Measurements from ENCODE around the gene ZNF789.

Gene ZNF789

DNA sequence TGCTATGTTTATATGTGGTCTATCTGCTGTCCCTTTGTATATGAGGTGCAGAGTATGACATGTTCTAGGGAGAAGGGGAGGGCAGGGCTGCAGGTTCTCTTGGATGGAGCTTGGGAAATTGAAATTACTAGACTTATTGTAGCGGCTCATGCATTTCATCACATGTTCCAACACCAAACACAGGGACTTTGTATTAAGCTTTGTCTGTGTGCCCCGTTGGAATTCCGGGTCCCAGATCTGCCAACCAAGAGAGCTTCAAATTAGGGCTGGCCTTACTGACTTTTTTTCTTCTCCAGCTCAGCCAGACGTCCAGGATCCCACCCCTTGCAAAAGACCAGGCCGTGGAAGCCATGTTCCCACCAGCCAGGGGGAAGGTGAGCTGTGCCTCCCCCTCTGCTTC lies 3.4 kb downstream of the ZNF789 start:
- H3K4me3 ChIP-seq (ENCODE audit: low read length in 2 of 2) = no peak overlapping the region
- WGBS, 2 donors (ENCODE audit: extremely low coverage in 2 of 2, insufficient read length in 2 of 2, insufficient replicate concordance in 1 of 2) = no CpG with 5 or more reads among the region's 5 CpGs
- H2BK5ac ChIP-seq (ENCODE audit: low read length) = no peak overlapping the region
- H3K23ac ChIP-seq (ENCODE audit: low read depth, low read length, poor library complexity) = no peak overlapping the region
- H4K91ac ChIP-seq (ENCODE audit: low read depth, low read length, poor library complexity) = no peak overlapping the region
- H3K9me3 ChIP-seq (replicated peaks in 1 of 2; ENCODE audit: control insufficient read depth in 2 of 2, insufficient read depth in 1 of 2, low read depth in 1 of 2, low read length in 2 of 2) = no peaks in the 10 kb centered on the region
- no peak overlapping the region for H3K18ac ChIP-seq (ENCODE audit: low read length)
- no peak overlapping the region for H3K27ac ChIP-seq (replicated peaks; ENCODE audit: low read length)
- no peak overlapping the region for H3K9ac ChIP-seq (ENCODE audit: low read depth, low read length, poor library complexity)
- no peak overlapping the region for H2BK15ac ChIP-seq (ENCODE audit: low read length)
- H2AFZ ChIP-seq (ENCODE audit: low read length) = no peak overlapping the region
- H3K4me1 ChIP-seq (ENCODE audit: control insufficient read depth in 2 of 2, insufficient read depth in 1 of 2, low read depth in 1 of 2, low read length in 2 of 2) = peaks cover 0 to 2% of the 10 kb centered on the region in 2 donors
- H3K4ac ChIP-seq (ENCODE audit: low read length) = no peak overlapping the region
- H3K4me2 ChIP-seq (ENCODE audit: insufficient read depth, low read length, poor library complexity, severe bottlenecking) = no peak overlapping the region
- H3K14ac ChIP-seq (ENCODE audit: low read length) = no peak overlapping the region
- DNase-seq (ENCODE audit: low spot score) = no peak
- no peak overlapping the region for H2AK5ac ChIP-seq (ENCODE audit: low read depth, low read length)
- H2BK120ac ChIP-seq (ENCODE audit: low read depth, low read length) = no peak overlapping the region
- no peak overlapping the region for H4K8ac ChIP-seq (ENCODE audit: low read depth, low read length)
- no peak overlapping the region for H2BK12ac ChIP-seq (ENCODE audit: low read length)
- peaks cover 12 to 49% of the 10 kb centered on the region in 2 donors for H3K36me3 ChIP-seq (replicated peaks in 1 of 2; ENCODE audit: control insufficient read depth in 2 of 2, insufficient read depth in 2 of 2, low read length in 2 of 2)
- no peaks in the 10 kb centered on the region for H3K27me3 ChIP-seq (ENCODE audit: control insufficient read depth in 3 of 3, insufficient read depth in 3 of 3, low read depth in 1 of 3, low read length in 3 of 3)
- no peaks in the 10 kb centered on the region for H3K79me1 ChIP-seq (ENCODE audit: low read depth, low read length)

DNA sequence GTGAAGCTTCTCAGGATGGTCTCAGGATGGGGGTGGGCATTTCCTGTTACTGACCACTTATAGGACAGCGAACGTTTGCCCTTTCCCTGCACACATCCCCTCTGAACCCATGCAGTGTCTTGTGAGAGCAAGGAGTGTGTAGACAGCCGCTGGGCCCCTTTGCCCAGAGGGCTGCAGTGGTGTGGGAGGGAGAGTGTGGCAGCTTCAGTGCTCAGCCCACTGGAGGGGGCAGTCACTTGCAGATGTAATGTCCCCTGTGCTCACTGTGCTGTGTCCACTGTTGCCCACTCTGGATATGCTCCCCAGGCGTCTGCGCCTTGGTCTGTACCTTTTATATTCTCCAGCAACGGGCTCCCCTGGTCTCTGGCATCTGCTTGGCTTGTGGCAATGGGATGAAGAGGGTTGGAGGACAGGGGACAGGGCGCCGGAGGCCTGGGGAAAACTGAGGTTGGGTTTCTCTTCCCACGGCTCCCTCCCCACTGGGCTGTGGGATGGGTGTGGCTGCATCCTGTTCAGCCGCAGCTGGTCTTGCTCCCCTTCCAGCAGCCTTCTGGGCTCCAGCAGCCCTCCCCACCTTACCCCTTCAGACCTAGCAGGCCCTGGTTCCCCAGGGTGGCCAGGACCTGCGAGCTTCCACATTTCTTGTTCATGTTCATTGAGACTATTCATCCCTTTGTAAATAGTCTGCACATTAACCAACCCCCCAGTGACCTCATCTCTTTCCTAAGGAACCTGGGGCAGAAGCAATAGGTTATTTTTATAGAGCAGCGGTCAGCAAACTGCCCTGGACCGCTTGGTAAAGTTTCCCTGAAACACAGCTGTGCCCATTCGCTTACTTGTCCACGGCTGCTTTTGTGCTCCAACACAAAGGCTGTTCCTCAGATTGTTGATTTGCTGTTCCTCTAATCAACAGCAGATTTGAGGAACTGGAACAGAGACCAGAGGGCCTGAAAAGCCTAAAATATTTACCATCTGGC lies 6.1 kb downstream of the ZNF789 start:
- H2AK5ac ChIP-seq (ENCODE audit: low read depth, low read length) = no peak overlapping the region
- no peak overlapping the region for H3K4me3 ChIP-seq (ENCODE audit: low read length in 2 of 2)
- no CpG with 5 or more reads among the region's 15 CpGs for WGBS, 2 donors (ENCODE audit: extremely low coverage in 2 of 2, insufficient read length in 2 of 2, insufficient replicate concordance in 1 of 2)
- no peak overlapping the region for H3K18ac ChIP-seq (ENCODE audit: low read length)
- no peaks in the 10 kb centered on the region for H3K79me1 ChIP-seq (ENCODE audit: low read depth, low read length)
- peaks cover 0 to 2% of the 10 kb centered on the region in 2 donors for H3K4me1 ChIP-seq (ENCODE audit: control insufficient read depth in 2 of 2, insufficient read depth in 1 of 2, low read depth in 1 of 2, low read length in 2 of 2)
- no peak overlapping the region for H2AFZ ChIP-seq (ENCODE audit: low read length)
- H3K27me3 ChIP-seq (ENCODE audit: control insufficient read depth in 3 of 3, insufficient read depth in 3 of 3, low read depth in 1 of 3, low read length in 3 of 3) = no peaks in the 10 kb centered on the region
- H3K23ac ChIP-seq (ENCODE audit: low read depth, low read length, poor library complexity) = no peak overlapping the region
- no peak overlapping the region for H3K27ac ChIP-seq (replicated peaks; ENCODE audit: low read length)
- H4K91ac ChIP-seq (ENCODE audit: low read depth, low read length, poor library complexity) = no peak overlapping the region
- no peak overlapping the region for H3K4me2 ChIP-seq (ENCODE audit: insufficient read depth, low read length, poor library complexity, severe bottlenecking)
- no peak overlapping the region for H3K4ac ChIP-seq (ENCODE audit: low read length)
- no peak overlapping the region for H4K8ac ChIP-seq (ENCODE audit: low read depth, low read length)
- H2BK120ac ChIP-seq (ENCODE audit: low read depth, low read length) = no peak overlapping the region
- H2BK5ac ChIP-seq (ENCODE audit: low read length) = no peak overlapping the region
- H3K36me3 ChIP-seq (replicated peaks in 1 of 2; ENCODE audit: control insufficient read depth in 2 of 2, insufficient read depth in 2 of 2, low read length in 2 of 2) = peaks cover 12 to 71% of the 10 kb centered on the region in 2 donors
- H3K9me3 ChIP-seq (replicated peaks in 1 of 2; ENCODE audit: control insufficient read depth in 2 of 2, insufficient read depth in 1 of 2, low read depth in 1 of 2, low read length in 2 of 2) = no peaks in the 10 kb centered on the region
- H3K9ac ChIP-seq (ENCODE audit: low read depth, low read length, poor library complexity) = no peak overlapping the region
- H2BK12ac ChIP-seq (ENCODE audit: low read length) = no peak overlapping the region
- no peak overlapping the region for H2BK15ac ChIP-seq (ENCODE audit: low read length)
- H3K14ac ChIP-seq (ENCODE audit: low read length) = no peak overlapping the region
- DNase-seq (ENCODE audit: low spot score) = no peak

DNA sequence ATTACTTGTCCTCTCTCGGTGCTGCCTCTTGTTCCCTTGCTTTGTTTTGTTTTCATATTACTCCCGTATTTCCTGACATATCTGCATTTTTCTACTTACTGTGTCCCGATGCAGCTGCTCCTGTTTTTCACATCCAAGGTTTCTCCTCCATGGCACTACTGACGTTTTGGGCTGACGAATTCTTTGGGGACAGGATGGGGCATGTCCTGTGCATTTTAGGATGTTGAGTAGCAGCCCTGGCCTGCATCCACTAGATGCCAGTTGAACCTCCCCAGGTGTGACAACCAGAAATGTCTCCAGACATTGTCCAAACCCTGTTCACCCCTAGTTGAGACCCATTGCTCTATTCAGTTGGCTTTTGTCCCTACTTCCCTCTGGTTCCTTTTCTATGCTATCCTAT lies 12.4 kb downstream of the ZNF789 start:
- no peak overlapping the region for H2BK15ac ChIP-seq (ENCODE audit: low read length)
- H2BK5ac ChIP-seq (ENCODE audit: low read length) = no peak overlapping the region
- no peak overlapping the region for H2AFZ ChIP-seq (ENCODE audit: low read length)
- no peaks in the 10 kb centered on the region for H3K9me3 ChIP-seq (replicated peaks in 1 of 2; ENCODE audit: control insufficient read depth in 2 of 2, insufficient read depth in 1 of 2, low read depth in 1 of 2, low read length in 2 of 2)
- H3K79me1 ChIP-seq (ENCODE audit: low read depth, low read length) = no peaks in the 10 kb centered on the region
- no peak overlapping the region for H3K4me3 ChIP-seq (ENCODE audit: low read length in 2 of 2)
- DNase-seq (ENCODE audit: low spot score) = no peak
- no peak overlapping the region for H3K9ac ChIP-seq (ENCODE audit: low read depth, low read length, poor library complexity)
- H4K8ac ChIP-seq (ENCODE audit: low read depth, low read length) = no peak overlapping the region
- no peak overlapping the region for H2BK120ac ChIP-seq (ENCODE audit: low read depth, low read length)
- H3K4ac ChIP-seq (ENCODE audit: low read length) = no peak overlapping the region
- H3K36me3 ChIP-seq (replicated peaks in 1 of 2; ENCODE audit: control insufficient read depth in 2 of 2, insufficient read depth in 2 of 2, low read length in 2 of 2) = peaks cover 4 to 67% of the 10 kb centered on the region in 2 donors
- H3K4me1 ChIP-seq (ENCODE audit: control insufficient read depth in 2 of 2, insufficient read depth in 1 of 2, low read depth in 1 of 2, low read length in 2 of 2) = no peaks in the 10 kb centered on the region
- no CpG with 5 or more reads among the region's 5 CpGs for WGBS, 2 donors (ENCODE audit: extremely low coverage in 2 of 2, insufficient read length in 2 of 2, insufficient replicate concordance in 1 of 2)
- no peak overlapping the region for H3K4me2 ChIP-seq (ENCODE audit: insufficient read depth, low read length, poor library complexity, severe bottlenecking)
- H3K27me3 ChIP-seq (ENCODE audit: control insufficient read depth in 3 of 3, insufficient read depth in 3 of 3, low read depth in 1 of 3, low read length in 3 of 3) = no peaks in the 10 kb centered on the region
- H3K14ac ChIP-seq (ENCODE audit: low read length) = no peak overlapping the region
- no peak overlapping the region for H3K23ac ChIP-seq (ENCODE audit: low read depth, low read length, poor library complexity)
- H3K27ac ChIP-seq (replicated peaks; ENCODE audit: low read length) = no peak overlapping the region
- H3K18ac ChIP-seq (ENCODE audit: low read length) = no peak overlapping the region
- no peak overlapping the region for H2AK5ac ChIP-seq (ENCODE audit: low read depth, low read length)
- no peak overlapping the region for H2BK12ac ChIP-seq (ENCODE audit: low read length)
- no peak overlapping the region for H4K91ac ChIP-seq (ENCODE audit: low read depth, low read length, poor library complexity)

DNA sequence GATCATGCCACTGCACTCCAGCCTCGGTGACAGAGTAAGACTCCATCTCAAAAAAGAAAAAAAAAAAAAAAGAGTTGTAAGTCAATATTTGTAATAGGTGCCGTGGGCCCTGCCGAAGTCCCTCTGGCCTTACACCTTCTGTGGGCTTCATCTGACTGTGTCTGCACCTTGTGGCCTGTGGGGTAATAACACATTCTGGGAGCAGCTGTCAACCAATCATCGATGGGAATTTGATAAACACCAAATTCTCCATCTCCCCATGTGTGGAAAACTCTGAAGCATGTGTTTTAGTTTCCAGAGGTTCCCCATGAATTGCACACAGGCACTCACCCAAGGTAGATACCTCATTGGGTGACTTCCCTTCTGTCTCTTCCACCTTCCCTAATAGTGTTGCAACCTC lies 16.5 kb downstream of the ZNF789 start:
- Histone ChIP-seq H3K23ac (ENCODE audit: low read depth, low read length, poor library complexity) (no peak overlapping the region), H3K18ac (ENCODE audit: low read length) (no peak overlapping the region), H3K9me3 (replicated peaks in 1 of 2; ENCODE audit: control insufficient read depth in 2 of 2, insufficient read depth in 1 of 2, low read depth in 1 of 2, low read length in 2 of 2) (peaks cover 12 to 16% of the 10 kb centered on the region in 2 donors), H2BK15ac (ENCODE audit: low read length) (no peak overlapping the region), H3K4me3 (ENCODE audit: low read length in 2 of 2) (no peak overlapping the region), H4K91ac (ENCODE audit: low read depth, low read length, poor library complexity) (no peak overlapping the region), H3K27ac (replicated peaks; ENCODE audit: low read length) (no peak overlapping the region), H3K4ac (ENCODE audit: low read length) (no peak overlapping the region), H3K27me3 (ENCODE audit: control insufficient read depth in 3 of 3, insufficient read depth in 3 of 3, low read depth in 1 of 3, low read length in 3 of 3) (no peaks in the 10 kb centered on the region), H3K9ac (ENCODE audit: low read depth, low read length, poor library complexity) (no peak overlapping the region), H3K14ac (ENCODE audit: low read length) (no peak overlapping the region), H4K8ac (ENCODE audit: low read depth, low read length) (no peak overlapping the region), H3K4me2 (ENCODE audit: insufficient read depth, low read length, poor library complexity, severe bottlenecking) (no peak overlapping the region), H2BK12ac (ENCODE audit: low read length) (no peak overlapping the region), H3K79me1 (ENCODE audit: low read depth, low read length) (no peaks in the 10 kb centered on the region), H2AK5ac (ENCODE audit: low read depth, low read length) (no peak overlapping the region), H2AFZ (ENCODE audit: low read length) (no peak overlapping the region), H3K4me1 (ENCODE audit: control insufficient read depth in 2 of 2, insufficient read depth in 1 of 2, low read depth in 1 of 2, low read length in 2 of 2) (no peaks in the 10 kb centered on the region), H2BK5ac (ENCODE audit: low read length) (no peak overlapping the region), H3K36me3 (replicated peaks in 1 of 2; ENCODE audit: control insufficient read depth in 2 of 2, insufficient read depth in 2 of 2, low read length in 2 of 2) (peaks cover 13 to 58% of the 10 kb centered on the region in 2 donors), H2BK120ac (ENCODE audit: low read depth, low read length) (no peak overlapping the region)
- WGBS, 2 donors (ENCODE audit: extremely low coverage in 2 of 2, insufficient read length in 2 of 2, insufficient replicate concordance in 1 of 2) = no CpG with 5 or more reads among the region's 4 CpGs
- no peak for DNase-seq (ENCODE audit: low spot score)
